ENCODE measurements around the gene GIMAP5.
A peak's percentile ranks its signal among the peaks of the same experiment; 100 is the strongest.

The GIMAP5 gene

DNA sequence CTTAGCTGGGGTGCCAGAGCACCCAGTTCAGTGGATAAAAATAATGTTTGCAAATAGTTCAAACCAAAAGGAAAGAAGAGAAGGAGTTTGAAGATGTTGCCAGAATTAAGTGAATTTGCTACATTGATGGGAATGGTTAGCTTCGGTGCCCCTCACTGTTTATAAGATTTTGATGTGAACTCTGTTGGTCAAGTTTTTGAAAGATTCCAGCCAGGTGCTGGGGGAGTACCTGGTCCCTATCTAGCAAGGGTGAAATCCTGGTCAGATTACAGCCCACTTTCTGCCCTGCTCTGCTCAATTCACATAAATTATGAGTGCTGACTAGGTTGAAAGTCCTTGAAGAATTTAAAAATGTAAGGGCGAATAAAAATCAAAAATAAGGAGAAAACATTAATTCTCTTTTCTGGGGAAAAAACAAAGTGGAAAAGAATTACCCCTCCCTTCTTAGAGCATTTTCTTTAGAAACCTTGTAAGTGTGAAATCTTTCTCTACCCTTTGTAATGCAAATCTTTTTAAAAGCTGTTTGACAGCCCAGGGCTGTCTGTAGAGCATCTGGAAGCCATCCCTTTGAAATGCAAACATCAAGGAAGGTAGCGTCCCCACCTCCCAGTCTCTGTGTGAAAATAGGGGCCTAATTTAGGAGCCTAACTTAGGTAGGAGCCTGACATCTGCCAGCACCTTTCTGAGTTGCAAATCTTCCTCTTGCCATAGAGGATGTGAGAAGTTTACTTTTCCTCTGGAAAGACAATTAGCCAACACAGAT, 1.4 kb upstream of the GIMAP5 start:
- no peak for DNase-seq (ENCODE audit: low spot score)

DNA sequence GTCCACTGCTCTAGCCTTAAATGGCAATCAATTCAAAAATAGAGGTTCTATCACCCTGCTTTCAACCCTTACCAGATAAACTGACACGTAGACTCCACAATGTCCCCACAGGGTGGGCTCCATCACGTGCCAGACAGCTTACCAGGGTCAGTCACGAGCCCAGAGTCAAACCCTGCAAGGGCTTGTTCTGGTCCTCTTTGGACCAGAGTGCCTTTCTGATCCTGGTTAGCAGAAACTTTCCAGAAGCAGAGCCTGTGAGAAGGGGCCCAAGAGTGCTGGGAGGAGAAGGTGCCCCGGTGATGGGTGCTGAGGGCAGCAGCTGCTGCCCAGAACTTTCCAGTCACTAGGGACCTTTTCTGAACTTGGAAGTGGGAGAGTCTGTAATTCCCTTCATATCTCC, 354 bp upstream of the GIMAP5 start:
- DNase-seq (ENCODE audit: low spot score), result no peak

- DNase-seq (ENCODE audit: low spot score), result no peak
Observed at GRCh38 chr7:150738092-150738491, 874 bp downstream of the GIMAP5 start.

GRCh38 chr7:150738591-150739001, 1.4 kb downstream of the GIMAP5 start:
- DNase-seq (ENCODE audit: low spot score), result peak; percentile 87

- no peak for DNase-seq (ENCODE audit: low spot score)
Observed at GRCh38 chr7:150739033-150739432, 1.8 kb downstream of the GIMAP5 start.

- no peak for DNase-seq (ENCODE audit: low spot score)
Observed at GRCh38 chr7:150740053-150740452, 2.8 kb downstream of the GIMAP5 start.

- DNase-seq (ENCODE audit: low spot score), result no peak
Observed at GRCh38 chr7:150742286-150742968, 5.2 kb downstream of the GIMAP5 start.

DNA sequence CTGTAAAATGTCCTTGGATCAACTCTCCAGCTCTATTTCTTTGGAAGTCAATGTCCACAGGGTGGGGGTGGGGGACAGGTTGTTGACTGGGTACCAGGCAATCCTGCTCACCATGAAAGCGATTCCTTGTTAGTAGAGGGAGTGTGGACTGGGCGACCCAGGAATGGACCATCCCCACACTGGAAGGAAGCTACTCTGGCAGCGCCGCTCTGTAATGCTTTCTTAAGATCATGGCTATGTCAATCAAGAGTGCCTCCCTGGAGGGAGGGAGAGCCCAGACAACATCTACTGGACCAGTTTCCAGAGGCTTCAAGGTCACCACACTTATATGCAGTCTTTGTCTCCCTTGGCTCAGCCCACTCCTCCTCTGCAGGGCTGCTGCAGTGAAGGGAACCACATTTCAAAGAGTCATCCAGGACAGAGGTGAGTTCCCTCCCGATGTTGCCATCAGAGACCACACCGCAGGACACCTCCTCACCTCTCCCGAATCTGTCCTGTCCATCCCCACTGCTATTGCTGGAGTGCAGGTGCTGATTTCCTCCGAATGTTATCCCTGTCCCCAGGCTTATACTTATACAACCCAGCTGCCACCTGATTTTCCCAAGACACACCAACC, 6.9 kb downstream of the GIMAP5 start:
- no peak for DNase-seq (ENCODE audit: low spot score)

DNA sequence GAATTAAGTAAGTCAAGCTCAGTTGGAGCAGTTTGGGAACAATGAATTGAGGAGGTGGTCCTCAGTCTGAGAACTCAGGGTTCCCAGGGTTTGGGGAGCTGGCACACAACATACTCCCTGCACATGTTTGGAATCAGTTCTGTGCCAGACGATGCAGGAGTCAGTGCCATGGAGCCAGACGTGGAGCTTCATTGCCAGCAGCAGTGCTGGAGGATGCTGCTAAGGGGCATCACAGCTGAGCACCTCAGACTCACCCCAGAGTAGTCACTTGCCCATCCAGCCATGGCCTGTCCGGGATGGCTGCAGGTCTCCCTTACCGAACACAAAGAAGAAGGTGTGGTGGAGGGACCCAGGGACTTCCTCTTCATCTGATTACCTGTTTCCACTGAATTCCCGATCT, 7.9 kb downstream of the GIMAP5 start:
- no peak for DNase-seq (ENCODE audit: low spot score)

DNA sequence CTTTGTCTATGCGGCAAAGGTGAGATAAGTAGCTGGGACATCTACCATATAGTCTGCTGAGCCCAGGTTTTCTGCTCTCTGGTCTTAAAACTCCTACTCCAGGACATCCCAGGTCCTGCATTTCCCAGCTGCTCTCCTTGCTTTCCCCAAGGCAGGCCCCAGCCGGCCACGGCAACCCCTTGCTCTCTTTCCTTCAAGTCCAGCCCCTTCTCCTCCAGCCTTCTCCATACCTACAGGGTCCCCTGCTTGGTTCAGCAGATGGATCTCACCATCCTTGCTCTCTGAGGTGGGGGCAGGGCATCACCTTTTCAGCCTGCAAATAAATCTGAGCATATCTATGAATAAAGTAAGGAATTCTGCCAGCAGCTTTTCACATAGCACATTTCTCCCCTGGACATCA, 8.7 kb downstream of the GIMAP5 start:
- DNase-seq (ENCODE audit: low spot score), result no peak

GRCh38 chr7:150746921-150747320, 9.7 kb downstream of the GIMAP5 start:
- no peak for DNase-seq (ENCODE audit: low spot score)

GRCh38 chr7:150748376-150748775, 11.2 kb downstream of the GIMAP5 start:
- no peak for DNase-seq (ENCODE audit: low spot score)

GRCh38 chr7:150751702-150752101, 14.5 kb downstream of the GIMAP5 start:
- DNase-seq (ENCODE audit: low spot score), result no peak

GRCh38 chr7:150753239-150753638, 16.0 kb downstream of the GIMAP5 start:
- no peak for DNase-seq (ENCODE audit: low spot score)

GRCh38 chr7:150753826-150754603, 16.8 kb downstream of the GIMAP5 start:
- DNase-seq (ENCODE audit: low spot score), result peak; percentile 67

DNA sequence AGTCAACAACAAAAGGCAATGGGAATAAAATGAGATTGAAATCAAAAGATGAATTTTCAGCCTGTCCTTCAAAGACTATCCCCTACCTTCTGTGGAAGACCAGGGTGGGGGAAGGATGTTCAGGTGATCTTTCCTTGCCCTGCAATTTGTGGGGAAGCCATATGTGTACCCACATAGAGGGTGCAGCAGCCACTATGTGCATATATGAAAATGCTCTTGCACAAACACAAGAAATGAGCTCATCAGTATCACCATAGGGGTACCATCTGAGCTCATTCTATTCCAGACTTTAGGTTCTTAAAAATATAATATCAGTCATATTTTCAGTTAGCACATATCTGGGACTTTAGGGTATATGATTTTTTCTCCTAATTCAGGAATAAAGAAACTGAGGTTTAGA, 17.7 kb downstream of the GIMAP5 start:
- DNase-seq (ENCODE audit: low spot score), result peak; percentile 21

- DNase-seq (ENCODE audit: low spot score), result peak; percentile 60
Observed at GRCh38 chr7:150755473-150756099, 18.4 kb downstream of the GIMAP5 start.

DNA sequence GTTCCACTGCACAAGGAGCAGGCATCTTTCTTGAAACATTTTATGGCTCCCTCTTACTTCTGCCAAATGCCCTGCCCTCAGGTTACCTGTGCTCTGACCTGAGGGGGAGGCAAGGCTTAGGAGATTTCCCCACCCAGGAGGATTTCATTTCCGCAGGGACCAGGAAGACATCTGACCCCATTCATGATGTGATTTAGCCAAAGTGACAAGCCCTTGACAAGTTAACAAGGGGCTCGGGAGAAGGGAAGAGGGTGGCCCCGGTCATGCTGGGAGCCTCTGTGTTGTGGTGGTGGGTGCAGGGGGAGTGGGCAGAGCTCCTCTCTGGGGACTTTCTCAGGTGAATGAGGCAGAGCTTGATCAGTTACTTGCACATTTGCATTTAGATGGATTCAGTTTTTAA, 18.9 kb downstream of the GIMAP5 start:
- DNase-seq (ENCODE audit: low spot score), result no peak

- peak; percentile 51 for DNase-seq (ENCODE audit: low spot score)
Observed at GRCh38 chr7:150756858-150757257, 19.6 kb downstream of the GIMAP5 start.

DNA sequence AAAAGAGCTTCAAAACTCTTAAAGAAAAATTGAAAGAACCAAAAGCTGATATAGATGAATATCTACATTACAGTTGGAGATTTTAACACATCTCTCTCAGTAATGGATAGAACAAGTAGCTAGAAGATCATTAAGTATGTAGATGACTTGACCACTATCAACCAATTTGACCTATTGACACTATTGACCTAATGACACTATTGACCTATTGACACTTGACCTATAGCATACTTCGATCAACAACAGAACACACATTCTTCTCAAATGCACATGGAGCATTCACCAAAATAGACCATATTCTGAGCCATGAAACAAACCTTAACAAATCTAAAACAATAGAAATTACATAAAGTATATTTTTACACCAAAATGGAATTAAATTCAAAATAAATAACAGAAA, 22.3 kb downstream of the GIMAP5 start:
- DNase-seq (ENCODE audit: low spot score), result no peak

- DNase-seq (ENCODE audit: low spot score), result no peak
Observed at GRCh38 chr7:150766334-150766709, 29.1 kb downstream of the GIMAP5 start.

GRCh38 chr7:150769768-150770167, 32.5 kb downstream of the GIMAP5 start:
- DNase-seq (ENCODE audit: low spot score), result no peak

Measured in kidney capillary endothelial cell (primary cell).